Activated CD4-positive, alpha-beta T cell treated with anti-CD3 and anti-CD28 coated beads, Interleukin-2, amount 10 ng/mL, durations not matched to agents 7 days and 5 days (primary cell): ENCODE measurements around the gene ARHGAP21. TPM values are rescaled to one million over a fixed set of nuclear protein-coding genes. Genes with fewer than 3 reads are reported as not detected.

ENCODE experiments used
- CTCF ChIA-PET: fragments of 350-600 bp; sonication (Branson Sonifier 250); formaldehyde crosslinking; loops from one replicate; lab custom pipeline; 2021; ENCODE audit warnings: antibody characterized with exemption; lab: Charles Lee
- POLR2A ChIA-PET: fragments of 350-600 bp; sonication (Branson Sonifier 250); formaldehyde crosslinking; loops from one replicate; lab custom pipeline; 2021; ENCODE audit warnings: antibody characterized with exemption; lab: Charles Lee
- DNase-seq: peaks from one replicate; pipeline ENCODE4 v3.0.0-alpha.2; 2020
- H3K27ac Mint-ChIP-seq: one replicate; pipeline ENCODE4 v1.8.0; 2021; ENCODE audit warnings: mild to moderate bottlenecking, moderate library complexity, mixed read lengths
- H3K27me3 Mint-ChIP-seq: one replicate; pipeline ENCODE4 v1.8.0; 2021; ENCODE audit warnings: mixed read lengths
- H3K36me3 Mint-ChIP-seq: one replicate; pipeline ENCODE4 v1.8.0; 2021; ENCODE audit warnings: low read depth, mixed read lengths
- H3K4me1 Mint-ChIP-seq: one replicate; pipeline ENCODE4 v1.8.0; 2021; ENCODE audit warnings: mixed read lengths
- H3K4me3 Mint-ChIP-seq: one replicate; pipeline ENCODE4 v1.8.0; 2021; ENCODE audit warnings: mild to moderate bottlenecking, moderate library complexity, mixed read lengths
- H3K9me3 Mint-ChIP-seq: one replicate; pipeline ENCODE4 v1.8.0; 2021; ENCODE audit warnings: mixed read lengths
- total RNA-seq, 2 experiments: library from RNA; stranded (reverse); gene quantifications; one replicate each; pipeline ENCODE4 v1.2.3, GENCODE V29; 2021

The ARHGAP21 gene
- total RNA-seq, 2 experiments from 2014 or later, result 26.1 to 27.4 TPM

- CTCF ChIA-PET, result no interaction called here
- Mint-ChIP-seq H3K36me3 (no peaks in the 10 kb centered on the region), H3K4me1 (no peaks in the 10 kb centered on the region), H3K9me3 (no peaks in the 10 kb centered on the region), H3K27me3 (no peaks in the 10 kb centered on the region), H3K4me3 (no peak overlapping the region), H3K27ac (no peak overlapping the region)
- no peak for DNase-seq
- POLR2A ChIA-PET, result no interaction called here
Measured at GRCh38 chr10:24551161-24551560, 172.5 kb downstream of the ARHGAP21 start.

- DNase-seq, result no peak
- POLR2A ChIA-PET, result no interaction called here
- H3K4me1 Mint-ChIP-seq, result no peaks in the 10 kb centered on the region
Measured at GRCh38 chr10:24550680-24551079, 173.0 kb downstream of the ARHGAP21 start.

GRCh38 chr10:24545585-24545984 is 178.1 kb downstream of the ARHGAP21 start:
- Mint-ChIP-seq H3K9me3 (no peaks in the 10 kb centered on the region), H3K27ac (no peak overlapping the region), H3K4me3 (no peak overlapping the region), H3K4me1 (no peaks in the 10 kb centered on the region), H3K27me3 (no peaks in the 10 kb centered on the region), H3K36me3 (no peaks in the 10 kb centered on the region)
- ChIA-PET POLR2A (no interaction called here), CTCF (interaction anchor here (0.6 kb wide), 1 partner anchor 1011 kb away, joined by 3 read pairs; no protein-coding TSS in a partner anchor)
- DNase-seq, result no peak

More at GRCh38 chr10:24550680-24551079, 173.0 kb downstream of the ARHGAP21 start:
- CTCF ChIA-PET, result no interaction called here
- Mint-ChIP-seq H3K4me3 (no peak overlapping the region), H3K27me3 (no peaks in the 10 kb centered on the region), H3K27ac (no peak overlapping the region), H3K36me3 (no peaks in the 10 kb centered on the region), H3K9me3 (no peaks in the 10 kb centered on the region)

- no peak for DNase-seq
- Mint-ChIP-seq H3K9me3 (no peaks in the 10 kb centered on the region), H3K4me3 (no peak overlapping the region), H3K36me3 (no peaks in the 10 kb centered on the region), H3K27me3 (no peaks in the 10 kb centered on the region), H3K4me1 (no peaks in the 10 kb centered on the region), H3K27ac (no peak overlapping the region)
- POLR2A ChIA-PET, result no interaction called here
- CTCF ChIA-PET, result no interaction called here
Measured at GRCh38 chr10:24544776-24545175, 178.9 kb downstream of the ARHGAP21 start.

GRCh38 chr10:24542314-24543270 is 181.1 kb downstream of the ARHGAP21 start:
- H3K36me3 Mint-ChIP-seq, result no peaks in the 10 kb centered on the region
- no peaks in the 10 kb centered on the region for H3K27me3 Mint-ChIP-seq
- no peak for DNase-seq
- no peak overlapping the region for H3K27ac Mint-ChIP-seq
- H3K4me1 Mint-ChIP-seq, result no peaks in the 10 kb centered on the region
- H3K4me3 Mint-ChIP-seq, result no peak overlapping the region
- no peaks in the 10 kb centered on the region for H3K9me3 Mint-ChIP-seq
- ChIA-PET CTCF (no interaction called here), POLR2A (no interaction called here)

GRCh38 chr10:24541239-24541753 is 182.4 kb downstream of the ARHGAP21 start:
- Mint-ChIP-seq H3K36me3 (no peaks in the 10 kb centered on the region), H3K4me3 (no peak overlapping the region), H3K9me3 (no peaks in the 10 kb centered on the region), H3K4me1 (no peaks in the 10 kb centered on the region), H3K27me3 (no peaks in the 10 kb centered on the region), H3K27ac (no peak overlapping the region)
- POLR2A ChIA-PET, result no interaction called here
- no peak for DNase-seq
- CTCF ChIA-PET, result no interaction called here

- DNase-seq, result no peak
- Mint-ChIP-seq H3K4me3 (no peak overlapping the region), H3K36me3 (no peaks in the 10 kb centered on the region), H3K27ac (no peak overlapping the region), H3K27me3 (no peaks in the 10 kb centered on the region), H3K4me1 (no peaks in the 10 kb centered on the region), H3K9me3 (no peaks in the 10 kb centered on the region)
- ChIA-PET POLR2A (no interaction called here), CTCF (no interaction called here)
Measured at GRCh38 chr10:24536636-24537035, 187.1 kb downstream of the ARHGAP21 start.

GRCh38 chr10:24533981-24534380 is 189.7 kb downstream of the ARHGAP21 start:
- no peaks in the 10 kb centered on the region for H3K36me3 Mint-ChIP-seq
- ChIA-PET POLR2A (no interaction called here), CTCF (no interaction called here)
- no peak overlapping the region for H3K27ac Mint-ChIP-seq
- no peak overlapping the region for H3K4me3 Mint-ChIP-seq
- no peaks in the 10 kb centered on the region for H3K4me1 Mint-ChIP-seq
- no peaks in the 10 kb centered on the region for H3K27me3 Mint-ChIP-seq
- no peaks in the 10 kb centered on the region for H3K9me3 Mint-ChIP-seq
- DNase-seq, result no peak

Other genes starting within 250 kb of the ARHGAP21 start
- under 1 TPM; 0.27 to 0.46 TPM for gene PRTFDC1, start 228.7 kb upstream of the ARHGAP21 start, total RNA-seq